ENCODE data around the gene C11orf21. TPM values are rescaled to one million over a fixed set of nuclear protein-coding genes. Genes with fewer than 3 reads are reported as not detected.

C11orf21 gene
- polyA plus RNA-seq, 1 of the 3 experiments (the other 2 are of a cell fraction), result 0.03 TPM

GRCh38 chr11:2249189-2249916, 52.4 kb downstream of the C11orf21 start:
- Histone ChIP-seq H3K4me3 (ENCODE audit: low read depth in 2 of 2, low read length in 1 of 2) (no peak overlapping the region), H3K27ac (ENCODE audit: low read depth in 2 of 2, low read length in 1 of 2) (no peak overlapping the region), H3F3A (replicated peaks; ENCODE audit: insufficient read depth) (no peaks in the 10 kb centered on the region), H3K4me2 (no peak overlapping the region), H3K36me3 (replicated peaks in 1 of 2; ENCODE audit: control insufficient read depth in 1 of 2, insufficient read depth in 2 of 2, low read length in 1 of 2) (no peaks in the 10 kb centered on the region), H2AFZ (ENCODE audit: low read depth) (no peak overlapping the region), H3K9ac (no peak overlapping the region), H3K79me2 (ENCODE audit: insufficient read depth) (no peaks in the 10 kb centered on the region), H3K27me3 (ENCODE audit: insufficient read depth) (no peaks in the 10 kb centered on the region), H3K9me3 (no peaks in the 10 kb centered on the region), H4K20me1 (ENCODE audit: insufficient read depth) (no peaks in the 10 kb centered on the region), H3K4me1 (ENCODE audit: control insufficient read depth in 1 of 2, insufficient read depth in 2 of 2, low read depth in 1 of 2, low read length in 1 of 2) (peaks cover 0 to 6% of the 10 kb centered on the region in 2 experiments; a peak in 1 of 4 replicates), H3K9me2 (no peaks in the 10 kb centered on the region)
- WGBS (ENCODE audit: low lambda C conversion rate), result 54% methylated on average over 14 of the region's 20 CpGs
- no peak for TF ChIP-seq RCOR1 (IDR thresholded peaks at IDR 0.05; ENCODE audit: low read length)
- no peak for TF ChIP-seq PBX3 (IDR thresholded peaks at IDR 0.05)
- no peak for TF ChIP-seq NFIC (IDR thresholded peaks at IDR 0.05; ENCODE audit: borderline replicate concordance)
- TF ChIP-seq JUND (IDR thresholded peaks at IDR 0.05), result no peak
- TF ChIP-seq GABPA (IDR thresholded peaks at IDR 0.05; ENCODE audit: low read depth), result no peak
- no peak for TF ChIP-seq RXRA (IDR thresholded peaks at IDR 0.05; ENCODE audit: borderline replicate concordance, low read depth)
- TF ChIP-seq TCF12 (IDR thresholded peaks at IDR 0.05), result no peak
- no peak for DNase-seq
- CTCF ChIA-PET, result interaction anchor here (0.8 to 1.6 kb wide), 3 partner anchors 22 to 172 kb away, joined by 3 to 6 read pairs (median 3); no protein-coding TSS in a partner anchor
- POLR2A ChIA-PET, result no interaction called here

GRCh38 chr11:2248762-2249161, 53.0 kb downstream of the C11orf21 start:
- no peak overlapping the region for H3K9ac ChIP-seq
- 52% methylated on average over 7 of the region's 7 CpGs for WGBS (ENCODE audit: low lambda C conversion rate)
- H3F3A ChIP-seq (replicated peaks; ENCODE audit: insufficient read depth), result no peaks in the 10 kb centered on the region
- H3K36me3 ChIP-seq (replicated peaks in 1 of 2; ENCODE audit: control insufficient read depth in 1 of 2, insufficient read depth in 2 of 2, low read length in 1 of 2), result no peaks in the 10 kb centered on the region
- DNase-seq, result no peak
- H3K9me3 ChIP-seq, result no peaks in the 10 kb centered on the region
- no peaks in the 10 kb centered on the region for H3K79me2 ChIP-seq (ENCODE audit: insufficient read depth)
- no peaks in the 10 kb centered on the region for H3K27me3 ChIP-seq (ENCODE audit: insufficient read depth)
- ChIA-PET POLR2A (no interaction called here), CTCF (interaction anchor here (0.8 to 1.6 kb wide), 4 partner anchors 23 to 282 kb away, joined by 3 to 6 read pairs (median 4); no protein-coding TSS in a partner anchor)
- H4K20me1 ChIP-seq (ENCODE audit: insufficient read depth), result no peaks in the 10 kb centered on the region
- TF ChIP-seq CHD2 (IDR thresholded peaks at IDR 0.05; ENCODE audit: low read length, partially characterized antibody) (no peak), ELF1 (IDR thresholded peaks at IDR 0.05) (no peak), GABPA (IDR thresholded peaks at IDR 0.05; ENCODE audit: low read depth) (no peak), USF2 (IDR thresholded peaks at IDR 0.05; ENCODE audit: borderline replicate concordance, low read depth, low read length) (no peak), MEF2A (IDR thresholded peaks at IDR 0.05; ENCODE audit: borderline replicate concordance, low read depth) (no peak), SMC3 (IDR thresholded peaks at IDR 0.05; ENCODE audit: low read depth, low read length) (no peak), RFX5 (IDR thresholded peaks at IDR 0.05; ENCODE audit: low read length) (no peak), FOXM1 (IDR thresholded peaks at IDR 0.05; ENCODE audit: low read depth) (no peak), ZBTB33 (IDR thresholded peaks at IDR 0.05; ENCODE audit: borderline replicate concordance, low read depth) (no peak), EP300 (IDR thresholded peaks at IDR 0.05; ENCODE audit: borderline replicate concordance in 1 of 2, low read depth in 1 of 2, low read length in 1 of 2) (no peak), USF1 (IDR thresholded peaks at IDR 0.05; ENCODE audit: borderline replicate concordance, low read depth) (no peak)
- H3K4me1 ChIP-seq (ENCODE audit: control insufficient read depth in 1 of 2, insufficient read depth in 2 of 2, low read depth in 1 of 2, low read length in 1 of 2), result peaks cover 0 to 6% of the 10 kb centered on the region in 2 experiments; a peak in 1 of 4 replicates
- H3K4me2 ChIP-seq, result no peak overlapping the region
- H3K9me2 ChIP-seq, result no peaks in the 10 kb centered on the region
- no peak overlapping the region for H3K27ac ChIP-seq (ENCODE audit: low read depth in 2 of 2, low read length in 1 of 2)
- H3K4me3 ChIP-seq (ENCODE audit: low read depth in 2 of 2, low read length in 1 of 2), result no peak overlapping the region
- no peak overlapping the region for H2AFZ ChIP-seq (ENCODE audit: low read depth)
